Melanocyte of skin (primary cell): ENCODE measurements around the gene POLDIP3. TPM values are rescaled to one million over a fixed set of nuclear protein-coding genes. Genes with fewer than 3 reads are reported as not detected.

ENCODE experiments used
- small RNA-seq, 2 donors: library from RNA; depleted of rRNA; stranded (forward); fragments of <200 nt; gene quantifications; one replicate each; pipeline ENCODE3, GENCODE V24; 2012
- total RNA-seq, 2 donors: library from RNA; depleted of rRNA; stranded (reverse); fragments of >200 nt; gene quantifications; 2 replicates each; pipeline ENCODE4 v1.2.3, GENCODE V29; 2012

POLDIP3 gene, protein sequence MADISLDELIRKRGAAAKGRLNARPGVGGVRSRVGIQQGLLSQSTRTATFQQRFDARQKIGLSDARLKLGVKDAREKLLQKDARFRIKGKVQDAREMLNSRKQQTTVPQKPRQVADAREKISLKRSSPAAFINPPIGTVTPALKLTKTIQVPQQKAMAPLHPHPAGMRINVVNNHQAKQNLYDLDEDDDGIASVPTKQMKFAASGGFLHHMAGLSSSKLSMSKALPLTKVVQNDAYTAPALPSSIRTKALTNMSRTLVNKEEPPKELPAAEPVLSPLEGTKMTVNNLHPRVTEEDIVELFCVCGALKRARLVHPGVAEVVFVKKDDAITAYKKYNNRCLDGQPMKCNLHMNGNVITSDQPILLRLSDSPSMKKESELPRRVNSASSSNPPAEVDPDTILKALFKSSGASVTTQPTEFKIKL
- 10 to 100 TPM; 22.4 to 30.0 TPM for total RNA-seq

GRCh38 chr22:42614312-42615091 is at the start of gene POLDIP3:
POLDIP3 (minus strand) TSS chr22:42614883; CDS start chr22:42614857, 26 bp downstream.

GRCh38 chr22:42649246-42650099 is 34.8 kb upstream of the POLDIP3 start, which contains the start of gene CYB5R3:
CYB5R3 (minus strand) TSS chr22:42649392; CDS start chr22:42649315, 77 bp downstream.

GRCh38 chr22:42553475-42554361 is 61.0 kb downstream of the POLDIP3 start, which contains the start of gene SERHL2:
SERHL2 (plus strand) TSS chr22:42553956; CDS start chr22:42554021, 65 bp downstream.

Small RNA genes lying within 50 kb of the gene (small RNA-seq; reads per million reads assigned to genes)
- 0 to 0.17 reads per million in 2 donors for gene RN7SKP80
- 0 reads per million in 2 donors for gene RNU6-513P

Other genes starting within 250 kb of the POLDIP3 start
- under 1 TPM in 1 of 2 donors, not detected in 1; under 0.01 TPM for gene NFAM1, start 182.5 kb downstream of the POLDIP3 start, total RNA-seq
- gene RRP7A, start 95.1 kb downstream of the POLDIP3 start, total RNA-seq: 10 to 100 TPM; 27.5 to 36.0 TPM
- gene SERHL2, start 60.9 kb downstream of the POLDIP3 start, total RNA-seq: 10 to 100 TPM in 1 of 2 donors, 1 to 10 TPM in 1; 2.0 to 11.0 TPM
- gene ATP5MGL, start 25.7 kb upstream of the POLDIP3 start, total RNA-seq: under 1 TPM in 1 of 2 donors, not detected in 1; 0.33 TPM
- gene CYB5R3, start 34.5 kb upstream of the POLDIP3 start, total RNA-seq: 10 to 100 TPM; 48.0 to 76.7 TPM
- not detected for gene A4GALT, start 106.0 kb upstream of the POLDIP3 start, total RNA-seq
- 10 to 100 TPM; 29.6 to 43.4 TPM for gene ARFGAP3, start 242.4 kb upstream of the POLDIP3 start, total RNA-seq